Activated CD4-positive, alpha-beta T cell treated with anti-CD3 and anti-CD28 coated beads, Interleukin-2, amount 50 U/mL, for 16 hours (primary cell): ENCODE measurements around the gene SLC66A2.
"Not testable (repeated sequence)": the region's sequence is repeated elsewhere in the genome, so short reads cannot be mapped to it uniquely, and the experiment has no call there.

Source experiments
- DNase-seq: peaks from one replicate; pipeline ENCODE4 v3.0.0-alpha.2; 2020

The SLC66A2 gene

DNA sequence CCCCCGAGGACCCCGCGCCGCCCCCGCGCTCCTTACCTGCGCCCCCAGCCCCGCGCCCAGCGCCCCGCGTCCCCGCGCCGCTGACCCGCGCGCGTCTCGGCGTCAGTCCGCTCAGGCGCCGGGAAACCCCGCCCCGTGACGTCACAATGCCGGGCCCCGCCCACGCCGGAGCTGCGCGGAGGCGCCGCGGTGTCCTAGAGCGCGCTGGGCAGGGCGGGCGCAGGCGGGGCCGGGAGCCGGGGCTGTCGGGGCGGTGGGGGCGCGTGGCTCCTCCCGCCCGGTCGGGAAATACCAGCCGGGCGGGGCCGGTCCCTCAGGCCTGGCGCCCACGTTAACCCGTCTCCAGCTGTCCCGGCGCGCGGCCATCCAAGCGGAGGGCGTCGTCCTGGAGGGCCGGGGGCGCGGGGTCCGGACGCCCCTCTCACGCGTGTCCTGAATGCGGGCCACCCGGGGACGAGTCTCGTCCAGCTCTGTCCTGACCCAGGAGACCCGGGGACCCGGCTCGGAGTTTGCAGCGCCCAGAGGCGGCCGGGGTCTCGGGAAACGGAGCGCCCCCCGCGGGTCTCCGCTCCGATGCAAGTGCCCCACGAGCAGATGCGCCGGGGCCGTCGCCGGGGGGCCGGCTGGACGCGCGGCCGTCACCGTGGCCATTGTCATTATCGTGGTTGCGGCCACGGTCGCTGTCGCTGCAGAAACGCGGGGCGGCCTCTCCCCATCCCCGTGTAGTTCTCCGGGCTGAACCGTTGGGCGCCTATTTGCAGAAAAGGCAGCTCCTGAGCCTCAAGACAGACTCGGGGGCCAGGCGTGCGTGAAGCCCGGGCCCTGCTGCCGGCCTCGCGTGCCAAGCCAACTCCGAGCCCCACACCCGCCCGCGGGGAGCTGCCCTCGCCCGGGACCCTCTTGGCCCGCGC is at the start of gene SLC66A2:
Gene SLC66A2, minus strand, starts transcription at position 109 of the 911 bp plus-strand sequence. CDS start 727 bp downstream, outside the sequence.
- DNase-seq, result peak; percentile 92

DNA sequence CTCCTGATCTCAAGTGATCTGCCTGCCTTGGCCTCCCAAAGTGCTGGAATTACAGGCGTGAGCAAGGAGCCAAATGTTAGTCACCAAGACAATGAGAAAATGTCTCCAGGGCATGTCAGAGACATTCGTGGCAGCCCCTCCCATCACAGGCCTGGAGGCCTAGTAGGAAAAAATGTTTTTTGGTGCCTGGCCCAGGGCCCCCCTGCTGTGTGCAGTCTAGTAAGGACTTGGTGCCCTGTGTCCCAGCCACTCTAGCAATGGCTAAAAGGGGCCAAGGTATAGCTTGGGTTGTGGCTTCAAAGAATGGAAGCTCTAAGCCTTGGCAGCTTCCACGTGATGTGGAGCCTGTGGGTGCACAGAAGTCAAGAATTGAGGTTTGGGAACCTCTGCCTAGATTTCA is 49.4 kb upstream of the SLC66A2 start:
- no peak for DNase-seq

DNA sequence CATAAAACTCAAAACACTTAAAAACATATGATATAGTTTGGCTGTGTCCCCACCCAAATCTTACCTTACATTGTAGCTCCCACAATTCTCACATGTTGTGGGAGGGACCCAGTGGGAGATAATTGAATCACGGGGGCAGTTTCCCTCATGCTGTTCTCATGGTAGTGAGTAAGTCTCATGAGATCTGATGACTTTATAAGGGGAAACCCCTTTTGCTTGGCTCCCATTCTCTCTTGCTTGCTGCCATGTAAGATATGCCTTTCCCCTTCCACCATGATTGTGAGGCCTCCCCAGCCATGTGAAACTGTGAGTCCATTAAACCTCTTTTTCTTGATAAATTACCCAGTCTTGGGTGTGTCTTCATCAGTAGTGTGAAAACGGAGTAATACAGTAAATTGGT is 48.2 kb upstream of the SLC66A2 start:
- DNase-seq, result not testable (repeated sequence)

GRCh38 chr18:79991494-79991893 is 40.0 kb upstream of the SLC66A2 start:
- DNase-seq, result no peak

GRCh38 chr18:79989195-79989497 is 37.7 kb upstream of the SLC66A2 start:
- DNase-seq, result no peak

DNA sequence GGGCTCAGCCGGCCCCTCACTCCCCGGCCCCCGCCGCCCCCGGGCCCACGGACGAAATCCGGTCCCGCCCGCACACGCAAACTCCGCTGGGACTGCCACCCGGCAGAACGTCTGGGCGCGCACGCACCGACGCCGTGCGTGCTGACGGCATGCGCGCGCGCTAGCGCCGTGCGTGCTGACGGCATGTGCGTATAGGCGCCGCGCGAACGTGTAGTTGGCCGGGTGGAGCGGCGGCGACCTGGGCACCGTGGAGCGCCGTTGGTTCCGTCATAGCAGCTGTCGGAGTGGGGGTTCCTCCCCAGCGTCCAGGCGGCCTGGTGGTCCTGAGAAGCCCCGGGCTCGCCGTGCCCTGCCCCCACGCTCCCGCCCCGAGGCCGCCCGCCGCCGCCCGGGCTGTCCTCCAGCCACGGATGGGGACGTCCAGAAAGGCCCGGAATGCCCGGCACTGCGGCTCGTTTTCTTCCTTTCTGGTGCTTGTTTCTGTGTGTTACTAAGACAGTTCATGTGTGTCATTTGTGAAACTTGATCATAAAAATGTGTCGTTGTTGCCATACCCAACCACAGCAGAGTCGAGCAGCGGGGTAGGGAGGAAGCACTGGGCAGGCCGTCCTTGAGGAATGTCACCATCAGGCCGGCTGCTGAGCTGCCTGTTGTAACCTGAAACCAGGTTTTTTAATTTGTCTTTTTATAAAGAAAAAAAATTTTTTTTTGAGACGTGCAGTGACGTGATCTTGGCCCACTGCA is 37.2 kb upstream of the SLC66A2 start, which contains the start of gene TXNL4A:
Gene TXNL4A, minus strand, starts transcription at position 113 of the 744 bp plus-strand sequence. CDS start 171 bp downstream, outside the sequence.
- peak; percentile 89 for DNase-seq

DNA sequence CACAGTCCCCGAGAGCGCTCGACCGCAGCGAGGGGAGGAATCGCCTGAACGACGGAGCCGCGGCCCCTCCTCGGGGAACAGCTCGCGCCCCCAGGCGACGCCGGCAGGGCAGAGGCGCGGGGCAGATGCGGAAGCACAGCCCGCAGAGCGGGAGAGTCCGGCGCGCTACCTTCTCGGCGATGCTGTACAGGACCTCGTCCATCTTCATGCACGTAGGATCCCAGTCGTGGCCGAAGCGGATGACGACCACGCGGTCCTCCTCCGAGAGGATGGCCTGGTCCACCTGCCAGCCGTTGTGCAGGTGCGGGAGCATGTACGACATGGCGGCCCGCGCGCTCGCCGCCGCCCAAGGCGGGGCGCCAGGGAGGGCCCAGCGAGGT is 36.6 kb upstream of the SLC66A2 start:
- DNase-seq, result peak; percentile 55

GRCh38 chr18:79987566-79987965 is 36.1 kb upstream of the SLC66A2 start:
- no peak for DNase-seq

GRCh38 chr18:79986726-79987125 is 35.3 kb upstream of the SLC66A2 start:
- no peak for DNase-seq

GRCh38 chr18:79985172-79985571 is 33.7 kb upstream of the SLC66A2 start:
- no peak for DNase-seq

DNA sequence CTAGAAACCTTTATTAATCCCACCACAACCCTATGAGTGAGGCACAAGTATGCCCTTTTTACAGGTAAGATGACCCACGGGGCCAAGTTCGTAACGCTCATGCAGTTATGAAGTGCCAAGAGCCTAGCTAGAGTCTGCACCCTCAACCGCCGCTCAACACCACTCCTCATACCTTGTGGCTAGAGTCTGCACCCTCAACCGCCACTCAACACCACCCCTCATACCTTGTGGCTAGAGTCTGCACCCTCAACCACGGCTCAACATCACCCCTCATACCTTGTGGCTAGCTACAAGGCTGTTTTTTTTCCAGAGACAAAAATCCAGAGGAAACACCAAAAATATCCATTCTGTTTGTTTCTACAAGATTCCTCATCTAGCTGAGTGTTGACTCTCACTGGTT is 32.3 kb upstream of the SLC66A2 start:
- DNase-seq, result no peak

- DNase-seq, result no peak
Observed at GRCh38 chr18:79983253-79983652, 31.8 kb upstream of the SLC66A2 start.

DNA sequence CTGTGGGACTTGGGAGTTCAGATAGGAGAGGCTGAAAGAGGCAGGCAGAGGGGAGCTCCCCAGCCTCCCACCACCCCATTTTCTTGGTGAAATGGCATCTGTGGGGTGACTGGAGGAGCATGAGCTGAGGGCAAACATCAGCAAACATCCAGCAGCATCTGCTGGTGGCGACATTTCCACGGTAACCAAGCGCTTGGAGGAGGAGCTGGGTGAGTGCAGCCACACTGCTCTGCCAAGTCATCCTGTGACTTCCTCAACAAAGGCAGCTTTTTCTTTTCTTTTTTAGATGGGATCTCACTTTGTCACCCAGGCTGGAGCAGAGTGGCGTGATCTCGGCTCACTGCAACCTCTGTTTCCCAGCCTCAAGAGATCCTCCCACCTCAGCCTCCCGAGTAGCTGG is 31.3 kb upstream of the SLC66A2 start:
- peak; percentile 66 for DNase-seq

- no peak for DNase-seq
Observed at GRCh38 chr18:79980585-79980984, 29.1 kb upstream of the SLC66A2 start.

GRCh38 chr18:79979843-79980242 is 28.4 kb upstream of the SLC66A2 start:
- DNase-seq, result no peak

DNA sequence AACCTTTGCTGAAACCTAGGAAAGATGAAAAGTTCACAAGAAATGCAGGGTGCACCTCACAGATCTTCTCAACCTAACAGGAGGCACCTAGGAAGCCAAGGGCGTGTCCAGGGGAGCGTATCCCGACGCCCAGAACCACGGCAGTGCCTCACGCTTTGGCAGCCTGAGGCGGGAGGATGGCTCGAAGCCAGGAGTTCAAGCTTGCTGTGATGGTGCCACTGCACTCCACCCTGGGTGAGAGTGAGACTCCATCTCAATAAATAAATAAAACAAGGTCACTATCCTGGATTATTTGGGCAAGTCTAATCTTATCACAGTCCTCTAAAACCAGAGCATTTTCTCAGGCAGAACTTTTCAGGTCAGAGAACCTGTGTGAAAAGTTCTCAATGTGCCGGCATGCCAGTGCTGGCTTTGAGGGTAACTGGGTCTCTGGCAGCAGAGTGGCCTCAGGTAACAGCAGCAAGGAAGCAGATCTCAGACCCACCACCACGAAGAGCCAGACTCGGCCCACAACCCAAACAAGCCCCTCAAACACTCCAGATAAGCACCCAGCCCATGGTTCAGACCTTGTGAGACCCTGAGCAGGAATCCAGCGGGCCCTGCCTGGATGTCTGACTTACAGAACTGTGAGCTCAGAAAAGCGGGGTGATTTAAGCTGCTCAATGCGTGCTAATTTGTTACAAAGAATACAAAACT is 24.7 kb upstream of the SLC66A2 start:
- DNase-seq, result no peak

- DNase-seq, result no peak
Observed at GRCh38 chr18:79975043-79975442, 23.6 kb upstream of the SLC66A2 start.

GRCh38 chr18:79974025-79974654 is 22.7 kb upstream of the SLC66A2 start:
- no peak for DNase-seq

GRCh38 chr18:79973517-79973916 is 22.1 kb upstream of the SLC66A2 start:
- DNase-seq, result no peak

DNA sequence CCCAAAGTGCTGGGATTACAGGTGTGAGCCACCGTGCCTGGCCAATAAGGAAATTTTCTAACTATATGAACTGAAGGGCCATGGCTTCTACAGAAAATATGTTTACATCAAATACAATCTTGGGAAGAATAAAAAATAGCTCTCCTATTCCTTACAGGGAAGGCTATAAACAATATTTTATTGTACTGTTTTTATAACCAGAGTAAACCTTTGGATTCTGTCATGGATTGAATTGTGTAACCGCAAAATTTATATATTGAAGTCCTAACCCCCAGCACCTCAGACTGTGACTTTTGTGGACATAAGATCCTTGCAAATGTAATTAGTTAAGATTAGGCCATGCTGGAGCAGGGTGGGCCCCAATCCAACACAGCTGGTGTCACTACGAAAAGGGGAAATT is 21.3 kb upstream of the SLC66A2 start:
- no peak for DNase-seq

GRCh38 chr18:79971986-79972385 is 20.5 kb upstream of the SLC66A2 start:
- DNase-seq, result no peak

GRCh38 chr18:79971211-79971952 is 19.9 kb upstream of the SLC66A2 start:
- DNase-seq, result no peak
